HepG2 (cell line): ENCODE results near the gene PRTN3. TPM values are rescaled to one million over a fixed set of nuclear protein-coding genes. Genes with fewer than 3 reads are reported as not detected.

Experiments
- CBX1 ChIP-seq: IDR thresholded peaks from one replicate; pipeline ENCODE4 v1.6.1; 2016; ENCODE audit warnings: antibody characterized with exemption, low read depth
- JUN ChIP-seq: sonication (generic); formaldehyde crosslinking; IDR thresholded peaks from 2 replicates; pipeline ENCODE4 v1.4.0; 2020; ENCODE audit warnings: mild to moderate bottlenecking, missing genetic modification reagents
- JUND ChIP-seq: sonication (generic); formaldehyde crosslinking; IDR thresholded peaks from 2 replicates; pipeline ENCODE4 v1.8.0; 2022; ENCODE audit warnings: mild to moderate bottlenecking, missing genetic modification reagents
- KDM3A ChIP-seq: IDR thresholded peaks from 2 replicates; pipeline ENCODE4 v1.6.1; 2018; ENCODE audit warnings: low read depth, missing compliant biosample characterization
- MBNL3 ChIP-seq: fragments of 250-450 bp; sonication (Bioruptor Pico); conservative IDR thresholded peaks from 2 replicates; pipeline ENCODE4 v1.8.0; 2022; ENCODE audit warnings: mild to moderate bottlenecking, inconsistent platforms
- NFE2L1 ChIP-seq: sonication (generic); formaldehyde crosslinking; IDR thresholded peaks from 2 replicates; pipeline ENCODE4 v1.4.0; 2020; ENCODE audit warnings: missing genetic modification reagents, mild to moderate bottlenecking, borderline replicate concordance
- NR3C1 ChIP-seq: sonication (generic); formaldehyde crosslinking; IDR thresholded peaks from 2 replicates; pipeline ENCODE4 v1.4.0; 2020; ENCODE audit warnings: missing genetic modification reagents
- PHF5A ChIP-seq: IDR thresholded peaks from one replicate; pipeline ENCODE4 v1.6.1; 2018; ENCODE audit warnings: low read depth, missing genetic modification reagents; ENCODE audit not compliant: unreplicated experiment
- POLR2A ChIP-seq, 2 experiments: IDR thresholded peaks; 2 replicates each; pipeline ENCODE4 v1.6.1; 2011; ENCODE audit warnings: low read depth in 2 of 2, low read length in 2 of 2, mild to moderate bottlenecking in 1 of 2, moderate library complexity in 1 of 2; ENCODE audit not compliant: insufficient read depth in 1 of 2
- RELA ChIP-seq: sonication (generic); formaldehyde crosslinking; IDR thresholded peaks from 2 replicates; pipeline ENCODE4 v1.4.0; 2020; ENCODE audit warnings: missing genetic modification reagents
- SOX13 ChIP-seq, 3 experiments: fragments of 450-650 bp in 1 of 3; sonication (generic) in 1 of 3; formaldehyde crosslinking in 1 of 3; IDR thresholded peaks in 2 of 3; conservative IDR thresholded peaks in 1 of 3; 2 replicates each; pipeline versions ENCODE4 v1.5.0 to v1.6.1; 2016 to 2020; ENCODE audit warnings: antibody characterized with exemption in 1 of 3, mild to moderate bottlenecking in 1 of 3, missing compliant biosample characterization in 1 of 3, missing genetic modification reagents in 1 of 3, moderate library complexity in 1 of 3
- SP2 ChIP-seq: sonication (generic); formaldehyde crosslinking; IDR thresholded peaks from 2 replicates; pipeline ENCODE4 v1.5.1; 2020; ENCODE audit warnings: mild to moderate bottlenecking, missing genetic modification reagents
- TBX3 ChIP-seq: fragments of 450-650 bp; IDR thresholded peaks from 2 replicates; pipeline ENCODE4 v1.6.1; 2017; ENCODE audit warnings: antibody characterized with exemption, mild to moderate bottlenecking, inconsistent platforms, borderline replicate concordance
- U2AF2 ChIP-seq: fragments of 200-400 bp; formaldehyde crosslinking; IDR thresholded peaks from 2 replicates; pipeline ENCODE4 v1.6.1; 2017; ENCODE audit warnings: low read depth, mild to moderate bottlenecking, low read length
- ZC3H4 ChIP-seq: sonication (generic); formaldehyde crosslinking; IDR thresholded peaks from 2 replicates; pipeline ENCODE4 v1.4.0; 2020; ENCODE audit warnings: missing genetic modification reagents, borderline replicate concordance
- ZNF138 ChIP-seq: sonication (generic); formaldehyde crosslinking; IDR thresholded peaks from 2 replicates; pipeline ENCODE4 v1.5.0; 2020; ENCODE audit warnings: mild to moderate bottlenecking, low read depth, missing genetic modification reagents
- ZNF326 ChIP-seq: sonication (generic); formaldehyde crosslinking; IDR thresholded peaks from 2 replicates; pipeline ENCODE4 v1.4.0; 2020; ENCODE audit warnings: missing genetic modification reagents, borderline replicate concordance
- ZNF430 ChIP-seq: sonication (generic); formaldehyde crosslinking; IDR thresholded peaks from 2 replicates; pipeline ENCODE4 v1.9.0; 2021; ENCODE audit warnings: mild to moderate bottlenecking, missing genetic modification reagents
- ZNF431 ChIP-seq: sonication (generic); formaldehyde crosslinking; IDR thresholded peaks from 2 replicates; pipeline ENCODE4 v1.9.0; 2022; ENCODE audit warnings: missing genetic modification reagents, low read depth, mild to moderate bottlenecking, borderline replicate concordance
- ZNF510 ChIP-seq: sonication (generic); formaldehyde crosslinking; IDR thresholded peaks from 2 replicates; pipeline ENCODE4 v1.4.0; 2020; ENCODE audit warnings: low read depth, mild to moderate bottlenecking, missing genetic modification reagents
- ZNF567 ChIP-seq: sonication (generic); formaldehyde crosslinking; IDR thresholded peaks from 2 replicates; pipeline ENCODE4 v1.8.1; 2023; ENCODE audit warnings: mild to moderate bottlenecking, missing genetic modification reagents, borderline replicate concordance
- ZNF772 ChIP-seq: sonication (generic); formaldehyde crosslinking; IDR thresholded peaks from 2 replicates; pipeline ENCODE4 v1.5.0; 2020; ENCODE audit warnings: mild to moderate bottlenecking, missing genetic modification reagents
- ZNF790 ChIP-seq: sonication (generic); formaldehyde crosslinking; IDR thresholded peaks from 2 replicates; pipeline ENCODE4 v1.8.0; 2022; ENCODE audit warnings: missing genetic modification reagents, mild to moderate bottlenecking, borderline replicate concordance
- ZNF792 ChIP-seq: IDR thresholded peaks from 2 replicates; pipeline ENCODE4 v1.6.1; 2016
- polyA plus RNA-seq, 8 experiments: library from polyadenylated mRNA; depleted of rRNA in 3 of 8; stranded (reverse) in 7 of 8; unstranded in 1 of 8; fragments of >200 nt; fragmentation: Illumina TruSeq in 4 of 8; extraction: Trizol in 4 of 8; gene quantifications; 2 replicates each; pipeline versions ENCODE4 v1.2.1 to v1.2.3, GENCODE V29; 2011 to 2016; ENCODE audit warnings: low read depth in 4 of 8, missing spikeins in 1 of 8, mixed read lengths in 1 of 8; ENCODE audit not compliant: insufficient read depth in 1 of 8
- total RNA-seq, 5 experiments: library from RNA; depleted of rRNA; stranded (reverse); fragments of >200 nt; fragmentation: Illumina TruSeq; extraction: Trizol; gene quantifications; 2 replicates each; pipeline ENCODE4 v1.2.3, GENCODE V29; 2016; ENCODE audit warnings: low read depth in 1 of 5
- TF ChIP-seq, protein P1 (sequence below): sonication (generic); formaldehyde crosslinking; IDR thresholded peaks from 2 replicates; pipeline ENCODE4 v1.9.0; 2021; ENCODE audit warnings: missing genetic modification reagents, mild to moderate bottlenecking, borderline replicate concordance
- TF ChIP-seq, protein P2 (sequence below): sonication (generic); formaldehyde crosslinking; IDR thresholded peaks from 2 replicates; pipeline ENCODE4 v1.4.0; 2020; ENCODE audit warnings: missing genetic modification reagents
- TF ChIP-seq, protein P3 (sequence below): fragments of 450-650 bp; IDR thresholded peaks from 2 replicates; pipeline ENCODE4 v1.6.1; 2016
- TF ChIP-seq, protein P4 (sequence below): IDR thresholded peaks from 2 replicates; pipeline ENCODE4 v1.6.1; 2016; ENCODE audit warnings: mild to moderate bottlenecking, missing biosample characterization, missing genetic modification reagents

Gene PRTN3
- total and polyA plus RNA-seq, 2 of the 13 experiments (the other 11 are each of a cell fraction or from before 2014, with no cell fraction given): not detected

DNA sequence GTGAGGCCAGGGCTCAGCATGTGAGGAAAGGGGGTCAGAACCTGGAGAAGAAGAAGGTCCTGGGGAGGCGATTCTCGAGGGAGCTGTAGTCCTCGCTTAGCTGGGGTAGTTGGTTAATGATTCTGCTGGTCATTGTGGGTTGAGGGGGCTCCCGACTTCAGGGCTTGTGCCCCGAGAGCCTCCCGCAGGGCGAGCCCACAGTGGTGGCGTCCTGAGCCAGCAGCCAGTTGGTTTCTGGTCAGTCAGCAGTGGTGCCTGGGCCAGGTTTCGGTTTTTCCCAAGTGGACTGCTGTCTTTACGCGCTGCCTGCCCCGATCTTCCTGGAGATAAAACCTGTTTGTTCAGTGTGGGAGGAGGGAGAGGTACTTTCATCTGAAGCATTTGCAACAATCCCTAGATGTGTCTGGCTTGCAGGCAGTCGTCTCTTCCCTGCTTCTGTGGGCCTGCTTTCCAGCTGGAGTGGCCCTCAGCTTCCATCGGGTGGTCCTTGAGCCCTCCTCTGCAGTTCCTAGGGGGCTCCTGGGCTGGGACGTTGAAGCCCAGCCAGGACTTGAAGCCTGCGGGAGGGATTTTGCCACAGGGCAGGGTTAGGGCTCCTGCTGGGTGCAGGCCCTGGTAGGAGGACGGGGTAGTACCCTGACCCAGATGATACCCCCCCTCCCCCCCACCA is 40.3 kb upstream of the PRTN3 start (continued):
- TF ChIP-seq, protein P1, sequence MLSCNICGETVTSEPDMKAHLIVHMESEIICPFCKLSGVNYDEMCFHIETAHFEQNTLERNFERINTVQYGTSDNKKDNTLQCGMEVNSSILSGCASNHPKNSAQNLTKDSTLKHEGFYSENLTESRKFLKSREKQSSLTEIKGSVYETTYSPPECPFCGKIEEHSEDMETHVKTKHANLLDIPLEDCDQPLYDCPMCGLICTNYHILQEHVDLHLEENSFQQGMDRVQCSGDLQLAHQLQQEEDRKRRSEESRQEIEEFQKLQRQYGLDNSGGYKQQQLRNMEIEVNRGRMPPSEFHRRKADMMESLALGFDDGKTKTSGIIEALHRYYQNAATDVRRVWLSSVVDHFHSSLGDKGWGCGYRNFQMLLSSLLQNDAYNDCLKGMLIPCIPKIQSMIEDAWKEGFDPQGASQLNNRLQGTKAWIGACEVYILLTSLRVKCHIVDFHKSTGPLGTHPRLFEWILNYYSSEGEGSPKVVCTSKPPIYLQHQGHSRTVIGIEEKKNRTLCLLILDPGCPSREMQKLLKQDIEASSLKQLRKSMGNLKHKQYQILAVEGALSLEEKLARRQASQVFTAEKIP: no peak
- TF ChIP-seq JUN (CRISPR knock-in tag): no peak
- TF ChIP-seq PHF5A (CRISPR knock-in tag): no peak
- peak; percentile 17 to 59; a peak in 2 of 4 replicates for TF ChIP-seq POLR2A (IDR thresholded peaks at IDR 0.05; ENCODE audit: insufficient read depth in 1 of 2, low read depth in 2 of 2, low read length in 2 of 2)
- no peak for TF ChIP-seq JUND (CRISPR knock-in tag)
- TF ChIP-seq U2AF2: no peak
- TF ChIP-seq MBNL3 (CRISPR knock-in tag): no peak
- no peak for TF ChIP-seq ZNF431 (CRISPR knock-in tag)
- TF ChIP-seq, protein P2, sequence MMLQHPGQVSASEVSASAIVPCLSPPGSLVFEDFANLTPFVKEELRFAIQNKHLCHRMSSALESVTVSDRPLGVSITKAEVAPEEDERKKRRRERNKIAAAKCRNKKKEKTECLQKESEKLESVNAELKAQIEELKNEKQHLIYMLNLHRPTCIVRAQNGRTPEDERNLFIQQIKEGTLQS (CRISPR knock-in tag): 0 out of 2 replicates have a peak, but pooled peaks have one; percentile 18
- TF ChIP-seq, protein P3, sequence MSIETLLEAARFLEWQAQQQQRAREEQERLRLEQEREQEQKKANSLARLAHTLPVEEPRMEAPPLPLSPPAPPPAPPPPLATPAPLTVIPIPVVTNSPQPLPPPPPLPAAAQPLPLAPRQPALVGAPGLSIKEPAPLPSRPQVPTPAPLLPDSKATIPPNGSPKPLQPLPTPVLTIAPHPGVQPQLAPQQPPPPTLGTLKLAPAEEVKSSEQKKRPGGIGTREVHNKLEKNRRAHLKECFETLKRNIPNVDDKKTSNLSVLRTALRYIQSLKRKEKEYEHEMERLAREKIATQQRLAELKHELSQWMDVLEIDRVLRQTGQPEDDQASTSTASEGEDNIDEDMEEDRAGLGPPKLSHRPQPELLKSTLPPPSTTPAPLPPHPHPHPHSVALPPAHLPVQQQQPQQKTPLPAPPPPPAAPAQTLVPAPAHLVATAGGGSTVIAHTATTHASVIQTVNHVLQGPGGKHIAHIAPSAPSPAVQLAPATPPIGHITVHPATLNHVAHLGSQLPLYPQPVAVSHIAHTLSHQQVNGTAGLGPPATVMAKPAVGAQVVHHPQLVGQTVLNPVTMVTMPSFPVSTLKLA: no peak
- TF ChIP-seq, protein P4, sequence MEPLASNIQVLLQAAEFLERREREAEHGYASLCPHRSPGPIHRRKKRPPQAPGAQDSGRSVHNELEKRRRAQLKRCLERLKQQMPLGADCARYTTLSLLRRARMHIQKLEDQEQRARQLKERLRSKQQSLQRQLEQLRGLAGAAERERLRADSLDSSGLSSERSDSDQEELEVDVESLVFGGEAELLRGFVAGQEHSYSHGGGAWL: no peak
- no peak for TF ChIP-seq NFE2L1
- no peak for TF ChIP-seq ZC3H4 (CRISPR knock-in tag)
- TF ChIP-seq TBX3: no peak
- no peak for TF ChIP-seq ZNF430 (CRISPR knock-in tag)
- TF ChIP-seq SP2 (CRISPR knock-in tag): no peak
- no peak for TF ChIP-seq NR3C1 (CRISPR knock-in tag)
- no peak for TF ChIP-seq ZNF138 (CRISPR knock-in tag)
- TF ChIP-seq SOX13 (IDR thresholded peaks at IDR 0.05): no peak
- TF ChIP-seq SOX13 (CRISPR knock-in tag; conservative IDR thresholded peaks at IDR 0.05 in 1 of 2, IDR thresholded peaks at IDR 0.05 in 1 of 2): peak in 1 of 2 experiments; percentile 19; a peak in 1 of 4 replicates
- TF ChIP-seq ZNF772: no peak
- no peak for TF ChIP-seq ZNF326 (CRISPR knock-in tag)
- TF ChIP-seq KDM3A (CRISPR knock-in tag): no peak
- TF ChIP-seq ZNF510 (CRISPR knock-in tag): no peak
- TF ChIP-seq RELA (CRISPR knock-in tag): no peak
- no peak for TF ChIP-seq ZNF790 (CRISPR knock-in tag)
- no peak for TF ChIP-seq ZNF792 (CRISPR knock-in tag)
- no peak for TF ChIP-seq ZNF567 (CRISPR knock-in tag)
- no peak for TF ChIP-seq CBX1
